Measurements from ENCODE around the gene SMG5. TPM values are rescaled to one million over a fixed set of nuclear protein-coding genes. Genes with fewer than 3 reads are reported as not detected.

Gene SMG5
- total RNA-seq, 1 donor from 2014 or later, result 91.0 TPM

DNA sequence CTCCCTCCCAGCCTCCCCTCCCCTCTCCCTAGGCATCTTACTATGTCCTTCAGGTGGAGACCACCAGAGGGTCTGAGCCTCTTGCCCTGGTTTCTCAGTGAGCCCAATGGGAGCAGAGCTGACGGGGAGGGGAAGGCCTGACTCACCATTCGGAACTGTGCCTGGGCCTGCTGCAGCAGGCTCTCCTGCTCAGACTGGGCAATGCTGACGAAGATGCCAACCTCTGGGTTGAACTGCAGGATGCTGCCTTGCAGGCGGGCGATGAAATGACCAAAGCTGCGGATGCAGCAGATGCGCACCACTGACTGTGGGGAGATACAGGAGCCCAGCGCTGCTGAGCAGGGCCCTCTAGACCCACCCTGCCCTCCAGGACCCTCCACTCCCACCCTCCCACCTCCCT, 23.8 kb downstream of the SMG5 start:
- Mint-ChIP-seq H3K27ac (no peak overlapping the region), H3K36me3 (peaks cover 28% of the 10 kb centered on the region), H3K4me1 (ENCODE audit: unreplicated experiment) (no peaks in the 10 kb centered on the region), H3K9me3 (no peaks in the 10 kb centered on the region), H3K27me3 (no peaks in the 10 kb centered on the region), H3K4me3 (no peak overlapping the region)
- TF ChIP-seq, protein P1, sequence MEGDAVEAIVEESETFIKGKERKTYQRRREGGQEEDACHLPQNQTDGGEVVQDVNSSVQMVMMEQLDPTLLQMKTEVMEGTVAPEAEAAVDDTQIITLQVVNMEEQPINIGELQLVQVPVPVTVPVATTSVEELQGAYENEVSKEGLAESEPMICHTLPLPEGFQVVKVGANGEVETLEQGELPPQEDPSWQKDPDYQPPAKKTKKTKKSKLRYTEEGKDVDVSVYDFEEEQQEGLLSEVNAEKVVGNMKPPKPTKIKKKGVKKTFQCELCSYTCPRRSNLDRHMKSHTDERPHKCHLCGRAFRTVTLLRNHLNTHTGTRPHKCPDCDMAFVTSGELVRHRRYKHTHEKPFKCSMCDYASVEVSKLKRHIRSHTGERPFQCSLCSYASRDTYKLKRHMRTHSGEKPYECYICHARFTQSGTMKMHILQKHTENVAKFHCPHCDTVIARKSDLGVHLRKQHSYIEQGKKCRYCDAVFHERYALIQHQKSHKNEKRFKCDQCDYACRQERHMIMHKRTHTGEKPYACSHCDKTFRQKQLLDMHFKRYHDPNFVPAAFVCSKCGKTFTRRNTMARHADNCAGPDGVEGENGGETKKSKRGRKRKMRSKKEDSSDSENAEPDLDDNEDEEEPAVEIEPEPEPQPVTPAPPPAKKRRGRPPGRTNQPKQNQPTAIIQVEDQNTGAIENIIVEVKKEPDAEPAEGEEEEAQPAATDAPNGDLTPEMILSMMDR (conservative IDR thresholded peaks at IDR 0.05), result no peak
- no peak for DNase-seq (ENCODE audit: extremely low spot score, unreplicated experiment)

DNA sequence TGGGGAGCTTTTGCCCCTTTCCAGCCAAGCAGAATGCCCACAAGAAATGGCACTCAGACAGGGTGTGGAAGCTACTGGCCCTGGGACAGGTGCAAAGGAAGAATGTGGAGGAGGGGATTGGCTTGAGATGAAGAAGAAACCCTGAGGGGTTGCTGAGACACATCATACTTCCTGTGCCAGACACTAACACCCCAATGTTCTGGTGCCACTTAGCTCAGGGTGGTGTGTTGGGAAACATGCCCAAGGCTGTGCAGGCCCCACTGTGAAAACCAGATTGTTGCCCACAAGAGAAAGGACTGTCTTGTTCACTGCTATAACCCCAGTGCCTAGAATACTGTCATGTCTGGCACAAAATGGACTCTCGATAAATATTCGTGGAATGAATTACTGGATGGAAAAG, 24.9 kb downstream of the SMG5 start:
- Mint-ChIP-seq H3K4me3 (no peak overlapping the region), H3K9me3 (no peaks in the 10 kb centered on the region), H3K27ac (no peak overlapping the region), H3K27me3 (no peaks in the 10 kb centered on the region), H3K36me3 (peaks cover 29% of the 10 kb centered on the region), H3K4me1 (ENCODE audit: unreplicated experiment) (no peaks in the 10 kb centered on the region)
- TF ChIP-seq, protein P1 (conservative IDR thresholded peaks at IDR 0.05), result no peak
- DNase-seq (ENCODE audit: extremely low spot score, unreplicated experiment), result no peak

DNA sequence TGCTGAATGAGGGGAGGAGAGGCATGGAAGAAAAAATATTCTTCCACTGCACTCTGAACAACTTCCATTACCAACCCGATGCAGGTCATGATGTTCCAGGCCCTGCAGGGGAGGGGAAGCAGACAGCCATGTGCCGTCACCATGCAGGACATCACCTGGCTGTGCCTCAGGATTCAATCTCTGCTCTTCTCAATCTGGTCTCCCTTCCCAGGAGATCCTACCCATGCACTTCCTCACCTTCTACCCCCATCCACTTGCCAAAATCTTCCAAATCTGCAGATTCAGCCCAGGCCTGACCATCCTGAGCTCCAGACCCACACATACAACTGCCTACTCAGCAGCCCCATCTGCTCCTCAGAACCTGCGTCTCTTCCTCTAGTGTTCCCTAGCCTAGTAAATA, 29.0 kb downstream of the SMG5 start:
- no peak for DNase-seq (ENCODE audit: extremely low spot score, unreplicated experiment)
- no peak overlapping the region for H3K4me3 Mint-ChIP-seq
- H3K27ac Mint-ChIP-seq, result no peak overlapping the region
- TF ChIP-seq, protein P1 (conservative IDR thresholded peaks at IDR 0.05), result no peak
- no peaks in the 10 kb centered on the region for H3K4me1 Mint-ChIP-seq (ENCODE audit: unreplicated experiment)
- no peaks in the 10 kb centered on the region for H3K27me3 Mint-ChIP-seq
- peaks cover 22% of the 10 kb centered on the region for H3K36me3 Mint-ChIP-seq
- no peaks in the 10 kb centered on the region for H3K9me3 Mint-ChIP-seq

DNA sequence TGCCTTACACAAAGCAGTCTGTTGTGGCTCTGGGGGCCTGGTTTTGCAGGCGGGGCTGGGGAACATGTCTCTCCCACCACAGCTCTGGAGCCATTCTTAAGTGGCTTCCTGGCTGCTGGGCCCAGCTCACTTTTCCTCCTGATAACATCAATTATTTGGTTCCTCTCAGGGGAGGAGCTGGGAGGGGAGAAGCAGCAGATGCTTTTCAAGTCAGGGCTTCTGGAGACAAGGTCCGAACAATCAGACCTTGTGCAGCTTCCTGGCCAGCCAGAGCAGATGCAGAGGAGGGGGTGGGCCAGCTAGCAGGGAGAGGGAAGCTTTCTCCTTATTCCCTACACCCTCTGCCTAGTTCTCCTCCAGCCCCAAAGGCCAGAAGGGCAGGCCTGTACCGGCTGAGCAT, 31.1 kb downstream of the SMG5 start:
- no peak for DNase-seq (ENCODE audit: extremely low spot score, unreplicated experiment)
- Mint-ChIP-seq H3K27me3 (no peaks in the 10 kb centered on the region), H3K4me3 (no peak overlapping the region), H3K4me1 (ENCODE audit: unreplicated experiment) (peaks cover 4% of the 10 kb centered on the region), H3K27ac (no peak overlapping the region), H3K9me3 (no peaks in the 10 kb centered on the region), H3K36me3 (peaks cover 19% of the 10 kb centered on the region)
- TF ChIP-seq, protein P1 (conservative IDR thresholded peaks at IDR 0.05), result no peak

DNA sequence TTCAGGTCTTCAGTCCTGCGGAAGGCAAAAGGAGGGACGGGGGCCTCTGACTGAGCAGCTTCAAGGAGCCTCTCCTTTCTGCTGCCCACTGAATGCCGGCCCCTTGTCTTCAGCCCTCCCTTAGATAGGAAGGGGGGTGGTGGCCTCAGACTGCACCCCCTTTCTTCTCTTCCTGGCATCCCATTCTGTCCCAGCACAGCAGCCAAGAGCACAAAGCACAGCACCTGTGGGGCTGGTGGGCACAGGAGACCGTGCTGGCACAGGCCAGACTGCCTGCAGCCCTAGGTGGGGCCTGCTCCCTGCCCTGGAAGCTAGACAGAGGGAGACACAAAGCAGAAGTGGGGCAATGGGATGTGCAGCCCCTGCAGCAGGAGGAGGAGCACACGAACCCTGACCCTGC, 33.0 kb downstream of the SMG5 start:
- H3K27ac Mint-ChIP-seq, result no peak overlapping the region
- no peaks in the 10 kb centered on the region for H3K9me3 Mint-ChIP-seq
- H3K36me3 Mint-ChIP-seq, result peaks cover 19% of the 10 kb centered on the region
- H3K4me1 Mint-ChIP-seq (ENCODE audit: unreplicated experiment), result peaks cover 4% of the 10 kb centered on the region
- H3K4me3 Mint-ChIP-seq, result no peak overlapping the region
- H3K27me3 Mint-ChIP-seq, result no peaks in the 10 kb centered on the region
- DNase-seq (ENCODE audit: extremely low spot score, unreplicated experiment), result no peak
- TF ChIP-seq, protein P1 (conservative IDR thresholded peaks at IDR 0.05), result no peak

DNA sequence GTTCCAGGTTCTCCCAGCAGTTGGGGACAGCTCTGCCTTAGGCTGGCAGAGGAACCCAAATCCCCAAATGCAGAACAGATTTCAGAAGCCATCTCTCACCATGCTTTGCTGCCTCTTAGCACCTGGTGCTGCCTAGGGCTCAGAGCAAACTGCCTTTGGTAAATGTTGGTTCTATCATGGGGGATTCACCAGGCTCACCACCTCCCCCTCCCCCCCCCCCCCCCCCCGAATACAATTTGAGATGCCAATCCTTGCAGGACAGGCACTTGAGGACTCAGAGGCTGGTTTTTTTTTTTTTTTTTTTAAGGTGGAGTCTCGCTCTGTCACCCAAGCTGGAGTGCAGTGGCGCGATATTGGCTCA, 34.3 kb downstream of the SMG5 start:
- H3K4me3 Mint-ChIP-seq, result no peak overlapping the region
- no peaks in the 10 kb centered on the region for H3K27me3 Mint-ChIP-seq
- TF ChIP-seq, protein P1 (conservative IDR thresholded peaks at IDR 0.05), result no peak
- H3K9me3 Mint-ChIP-seq, result no peaks in the 10 kb centered on the region
- DNase-seq (ENCODE audit: extremely low spot score, unreplicated experiment), result no peak
- H3K4me1 Mint-ChIP-seq (ENCODE audit: unreplicated experiment), result peaks cover 4% of the 10 kb centered on the region
- H3K27ac Mint-ChIP-seq, result no peak overlapping the region
- peaks cover 11% of the 10 kb centered on the region for H3K36me3 Mint-ChIP-seq
